Hypothalamus (tissue), 51 donors: ENCODE results near the gene CCDC172.

ENCODE experiments used
- DNase-seq, 51 donors: peaks; one replicate each; lab custom pipeline; 2025; lab: John Stamatoyannopoulos, UW

Gene CCDC172, protein sequence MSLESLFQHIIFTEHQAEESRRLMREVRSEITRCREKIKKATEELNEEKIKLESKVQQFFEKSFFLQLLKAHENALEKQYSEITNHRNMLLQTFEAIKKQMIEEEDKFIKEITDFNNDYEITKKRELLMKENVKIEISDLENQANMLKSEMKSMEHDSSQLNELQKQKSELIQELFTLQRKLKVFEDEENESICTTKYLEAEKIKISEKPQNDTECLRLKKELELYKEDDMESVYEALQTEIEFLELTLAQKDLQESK

GRCh38 chr10:116324227-116324950 is at the start of gene CCDC172:
TSS of gene CCDC172 (plus strand) at chr10:116324448. CDS start at chr10:116325012, 564 bp downstream.
- DNase-seq: no peak

GRCh38 chr10:116276981-116277380 is 47.3 kb upstream of the CCDC172 start:
- DNase-seq: no peak

DNA sequence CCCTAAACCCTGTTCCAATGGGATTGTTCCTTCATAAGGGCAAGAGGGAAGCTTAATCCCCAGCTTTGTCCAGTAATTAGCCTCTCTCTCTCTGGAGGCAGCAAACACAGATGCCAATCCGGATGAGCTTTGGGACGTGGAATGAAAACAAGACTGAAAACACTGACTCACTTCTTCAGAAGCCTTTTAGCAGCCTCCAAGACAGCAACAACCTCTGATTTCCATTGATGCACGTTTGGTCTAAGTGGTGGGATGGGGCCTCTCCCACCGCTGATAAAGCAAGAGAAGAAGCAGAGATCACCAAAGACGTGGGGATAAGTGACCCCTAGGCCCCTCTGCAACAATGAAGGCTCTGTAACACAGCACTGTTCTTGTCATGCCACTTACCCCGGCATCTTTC is 45.4 kb upstream of the CCDC172 start:
- no peak for DNase-seq

DNA sequence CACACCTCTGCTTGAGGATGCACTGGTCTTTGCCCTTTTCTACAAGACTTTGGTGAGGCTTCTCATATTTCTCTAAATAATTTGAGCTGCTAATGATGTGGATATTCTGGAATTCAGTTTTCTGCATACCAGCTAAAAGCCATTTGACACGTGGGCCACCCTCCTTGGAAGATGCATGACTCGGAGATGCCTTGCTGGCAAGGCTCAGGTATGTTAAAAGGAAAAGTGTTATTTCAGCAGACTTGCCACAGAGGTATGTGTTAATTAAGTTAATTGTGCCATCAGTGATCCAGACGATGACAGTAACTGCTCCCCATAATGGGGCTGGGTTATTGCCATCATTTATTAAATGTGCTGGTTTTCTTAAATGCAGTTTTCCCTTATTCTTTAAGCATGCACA is 42.5 kb upstream of the CCDC172 start:
- DNase-seq: no peak

GRCh38 chr10:116286626-116287200 is 37.5 kb upstream of the CCDC172 start:
- DNase-seq: no peak

DNA sequence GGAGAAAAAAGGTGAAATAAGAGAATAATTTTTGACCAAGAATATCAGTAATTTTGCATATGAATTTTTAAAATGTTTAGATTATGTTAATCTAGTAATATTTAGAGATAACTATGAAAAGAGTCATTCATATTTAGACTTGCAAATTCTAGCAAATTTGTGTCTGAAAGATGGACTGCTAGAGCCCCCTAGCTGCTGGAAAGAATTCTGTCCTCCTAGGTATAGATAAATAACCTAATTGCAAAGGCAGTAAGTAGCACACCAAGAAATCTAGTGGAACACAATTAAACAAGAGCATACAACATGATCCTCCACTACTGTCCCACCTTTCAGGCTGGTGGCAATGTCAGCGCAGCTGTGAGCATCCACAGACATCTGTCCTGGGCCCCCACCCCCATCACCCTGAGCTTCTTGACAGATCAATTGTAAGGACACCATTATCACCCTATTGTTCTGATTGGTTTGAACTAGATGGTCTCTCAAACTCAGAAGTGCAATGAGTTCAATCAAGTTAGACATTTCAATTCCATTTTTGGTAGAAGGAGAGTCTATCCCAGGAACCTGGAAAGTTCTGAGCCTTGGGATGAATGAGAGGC is 36.2 kb upstream of the CCDC172 start:
- DNase-seq: peak in 13 of 51 donors; percentile 2 to 59 (median 33)

DNA sequence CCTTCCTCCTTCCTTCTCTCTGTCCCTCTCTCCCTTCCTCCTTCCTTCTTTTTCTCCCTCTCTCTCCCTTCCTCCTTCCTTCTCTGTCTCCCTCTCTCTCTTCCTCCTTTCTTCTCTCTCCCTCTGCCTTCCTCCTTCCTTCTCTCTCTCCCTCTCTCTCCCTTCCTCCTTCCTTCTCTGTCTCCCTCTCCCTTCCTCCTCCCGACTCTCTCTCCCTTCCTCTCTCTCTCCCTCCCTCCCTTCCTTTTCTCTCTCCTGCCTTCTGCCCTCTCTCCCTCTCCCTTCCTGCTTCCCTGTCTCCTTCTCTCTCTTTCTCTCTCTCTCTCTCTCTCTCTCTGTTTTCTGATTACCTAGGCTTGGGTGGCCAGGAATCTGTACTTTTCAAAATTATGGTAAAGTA is 34.6 kb upstream of the CCDC172 start:
- DNase-seq: no peak

GRCh38 chr10:116292493-116292892 is 31.8 kb upstream of the CCDC172 start:
- no peak for DNase-seq

DNA sequence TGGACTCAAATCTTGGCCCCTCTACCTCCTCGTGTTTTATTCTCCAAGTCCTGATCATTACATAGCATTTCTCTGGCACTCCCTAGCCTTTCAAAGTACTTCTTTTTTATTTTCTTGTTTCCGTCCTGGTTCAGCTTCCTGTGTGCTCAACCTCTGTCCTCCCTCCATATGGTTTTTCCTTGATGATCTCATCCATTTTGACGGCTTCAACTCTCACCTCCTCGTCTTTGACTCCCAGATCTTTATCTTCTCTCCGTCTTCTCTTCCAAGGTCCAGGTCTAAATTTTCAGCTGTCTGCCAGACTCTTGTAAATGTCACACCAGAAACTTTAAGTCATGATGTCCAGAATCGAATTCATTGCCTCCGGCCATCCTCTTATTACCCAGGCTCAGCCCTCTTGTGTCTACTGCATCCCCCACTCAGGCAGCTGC is 27.9 kb upstream of the CCDC172 start:
- DNase-seq: no peak

DNA sequence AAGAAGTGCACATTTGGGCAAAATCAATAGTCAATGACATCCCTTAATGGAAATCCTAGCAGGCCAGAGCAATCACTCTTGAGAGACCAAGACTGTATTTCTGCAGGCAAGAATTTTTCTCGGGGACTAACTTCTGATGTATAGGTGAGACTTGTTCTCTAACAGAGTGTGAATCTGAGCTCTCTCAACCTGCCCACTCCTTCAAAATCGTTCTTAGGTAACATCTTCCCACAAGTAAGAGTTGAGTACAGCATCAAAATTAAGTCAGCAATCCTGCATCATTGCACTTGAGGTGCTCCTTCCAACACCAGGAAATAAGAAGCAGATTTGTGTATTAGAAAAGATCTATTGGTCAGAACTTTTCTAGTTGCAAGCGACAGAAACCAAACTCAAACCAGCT is 25.7 kb upstream of the CCDC172 start:
- no peak for DNase-seq

- no peak for DNase-seq
Measured at GRCh38 chr10:116300542-116300941, 23.7 kb upstream of the CCDC172 start.

DNA sequence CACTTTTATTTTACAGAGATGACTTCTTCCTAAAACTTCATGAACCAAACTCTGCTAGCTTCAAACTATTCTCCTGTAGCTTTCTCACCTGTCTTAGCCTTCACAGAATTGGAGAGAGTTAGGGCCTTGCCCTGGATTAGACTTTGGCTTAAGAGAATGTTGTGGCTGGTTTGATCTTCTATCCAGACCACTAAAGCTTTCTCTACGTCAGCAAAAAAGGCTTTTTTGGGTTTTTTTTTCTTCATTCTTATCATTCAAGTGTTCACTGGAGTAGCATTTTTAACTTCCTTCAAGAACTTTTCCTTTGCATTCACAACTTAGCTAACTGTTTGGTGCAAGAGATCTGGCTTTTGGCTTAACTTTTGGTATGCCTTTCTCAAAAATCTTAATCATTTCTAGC is 19.3 kb upstream of the CCDC172 start:
- no peak for DNase-seq

- no peak for DNase-seq
Measured at GRCh38 chr10:116306847-116307246, 17.4 kb upstream of the CCDC172 start.

DNA sequence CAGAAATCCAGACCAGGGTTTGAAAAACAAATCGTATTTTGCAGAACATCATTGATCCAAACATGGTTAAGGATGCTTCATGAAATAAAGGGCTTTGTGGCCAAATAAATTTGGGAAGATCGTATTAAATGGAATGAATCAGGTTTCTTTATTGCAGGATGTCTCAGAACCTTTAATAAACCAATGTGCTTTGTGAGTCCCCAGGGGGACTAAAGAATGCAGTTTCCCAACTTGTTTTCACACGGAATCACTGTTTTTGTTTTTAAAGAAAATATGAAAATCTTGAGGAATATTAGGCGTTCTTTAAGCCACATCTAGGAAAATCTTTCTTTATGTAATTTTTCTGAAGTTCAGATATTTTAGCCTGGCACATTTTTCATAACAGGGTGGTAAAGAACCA is 16.8 kb upstream of the CCDC172 start:
- DNase-seq: no peak

- DNase-seq: no peak
Measured at GRCh38 chr10:116311016-116311415, 13.2 kb upstream of the CCDC172 start.

DNA sequence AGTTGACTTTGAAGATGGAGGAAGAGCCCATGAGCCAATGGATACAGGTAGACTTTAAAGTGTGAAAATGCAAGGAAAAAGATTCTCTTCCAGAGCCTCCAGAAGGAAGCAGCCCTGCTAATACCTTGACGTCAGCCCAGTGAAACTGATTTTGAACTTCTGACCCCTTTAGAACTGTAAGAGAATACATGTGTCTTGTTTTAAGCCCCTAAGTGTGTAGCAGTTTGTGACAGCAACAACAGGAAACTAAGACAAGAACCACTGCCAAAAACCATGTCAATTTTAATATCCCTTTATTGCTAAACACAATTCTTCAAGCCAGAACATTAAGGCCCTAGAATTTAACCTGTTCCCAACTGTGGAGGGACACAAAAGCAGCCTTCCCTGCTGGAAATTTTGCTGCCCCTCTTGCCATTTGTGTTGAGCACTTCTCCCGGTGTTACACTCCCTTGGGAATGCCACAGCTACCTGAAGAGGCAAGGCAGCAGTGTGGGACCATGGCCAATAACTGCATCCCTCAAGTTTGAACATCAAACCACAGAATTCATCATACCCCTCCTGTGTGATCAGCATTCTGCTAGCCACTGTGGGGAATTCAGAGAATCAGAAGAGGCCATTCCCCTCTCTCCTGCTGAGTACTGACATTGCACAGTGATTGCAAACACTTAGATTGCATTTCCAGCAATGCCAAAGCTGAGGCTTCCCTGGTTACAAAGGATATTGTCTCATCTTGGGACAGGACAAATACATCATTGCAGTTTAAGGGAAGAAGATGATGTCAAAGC is 12.3 kb upstream of the CCDC172 start:
- DNase-seq: no peak

DNA sequence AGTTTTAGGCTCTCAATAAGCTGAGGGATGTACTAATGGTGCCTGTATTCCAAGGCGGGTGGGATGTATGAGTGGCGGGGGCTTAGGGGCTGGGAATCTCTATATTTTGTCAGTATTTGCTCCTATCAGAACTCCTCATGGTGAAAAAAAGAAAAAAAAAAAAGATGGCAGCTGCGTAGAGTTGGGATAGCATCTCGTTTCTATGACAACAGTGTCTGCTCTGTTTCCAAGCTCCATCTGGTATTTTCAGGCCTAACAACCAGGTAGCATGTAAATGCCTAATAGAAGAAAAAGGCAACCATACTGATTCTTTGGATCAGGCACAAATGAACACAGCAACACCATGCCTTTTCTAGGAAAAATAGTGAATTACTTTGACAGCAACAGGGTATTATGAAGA is 11.7 kb upstream of the CCDC172 start:
- no peak for DNase-seq

DNA sequence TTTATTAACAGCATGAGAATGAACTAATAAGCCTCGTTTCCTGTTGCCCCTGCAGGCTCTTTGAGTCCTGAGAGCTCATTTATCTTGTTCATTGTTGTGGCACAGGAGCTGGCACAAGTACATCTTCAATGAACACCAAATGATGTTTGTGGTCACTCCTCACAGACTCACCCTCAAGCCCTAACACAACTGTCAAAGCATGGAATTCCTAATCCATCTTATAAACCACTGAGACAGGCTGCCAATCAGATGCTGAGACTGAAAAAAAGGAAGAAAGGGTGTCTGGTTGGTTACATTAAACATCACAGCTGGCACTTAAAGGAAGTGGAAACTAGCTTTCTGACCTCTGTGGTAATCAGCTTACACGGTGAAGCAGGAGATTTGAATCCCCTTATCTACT is 7.7 kb upstream of the CCDC172 start:
- DNase-seq: no peak

DNA sequence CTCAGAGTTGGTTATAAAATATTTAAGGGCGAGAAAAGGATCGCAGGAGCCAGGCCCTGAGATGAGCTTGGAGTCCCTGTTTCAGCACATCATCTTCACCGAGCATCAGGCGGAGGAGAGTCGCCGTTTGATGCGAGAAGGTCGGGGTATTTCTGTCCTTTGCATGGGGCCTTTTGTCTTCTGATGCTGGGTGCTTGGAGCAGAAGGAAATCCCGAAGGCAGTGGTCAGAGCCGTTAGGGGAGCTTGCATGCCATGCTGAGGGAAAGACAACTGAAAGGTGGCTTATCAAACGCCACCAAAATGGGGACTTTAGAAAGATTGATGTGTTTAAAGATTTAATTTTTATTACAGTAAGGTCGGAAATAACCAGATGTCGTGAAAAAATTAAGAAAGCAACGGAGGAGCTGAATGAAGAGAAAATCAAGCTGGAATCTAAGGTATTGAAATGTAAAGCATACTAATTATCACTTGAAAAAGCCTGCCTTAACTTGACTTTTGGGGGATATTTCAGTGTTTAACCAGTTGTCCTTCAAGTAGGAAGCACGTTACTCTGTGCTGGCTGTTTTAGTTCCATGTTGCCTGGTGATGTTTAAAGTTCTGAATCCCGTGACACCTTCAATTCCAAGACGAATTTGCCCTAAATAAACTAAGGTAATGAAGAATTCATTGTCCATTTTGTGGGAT is 845 bp downstream of the CCDC172 start:
- DNase-seq: no peak

- DNase-seq: no peak
Measured at GRCh38 chr10:116325987-116326386, 1.7 kb downstream of the CCDC172 start.
